GM12865 (cell line): ENCODE results near the gene UGT1A5.

Experiments
- DNase-seq: peaks from one replicate; pipeline ENCODE4 v3.0.0; 2010; ENCODE audit warnings: low read depth
- H3K4me3 ChIP-seq: 2 replicates; pipeline ENCODE4 v1.5.1; 2011; ENCODE audit warnings: mild to moderate bottlenecking, low read depth, low read length, control low read depth
- CTCF ChIP-seq: IDR thresholded peaks from 2 replicates; pipeline ENCODE4 v1.5.1; 2011; ENCODE audit warnings: low read length, control low read depth, low read depth, inconsistent platforms; ENCODE audit not compliant: insufficient read depth; ENCODE audit errors: missing control alignments

Gene UGT1A5

GRCh38 chr2:233756429-233757081 is 43.8 kb downstream of the UGT1A5 start:
- DNase-seq, result no peak
- no peak overlapping the region for H3K4me3 ChIP-seq
- no peak for TF ChIP-seq CTCF

- TF ChIP-seq CTCF, result no peak
- no peak for DNase-seq
- H3K4me3 ChIP-seq, result no peak overlapping the region
Measured at GRCh38 chr2:233758141-233758540, 45.4 kb downstream of the UGT1A5 start.

GRCh38 chr2:233758849-233759248 is 46.1 kb downstream of the UGT1A5 start:
- no peak for DNase-seq
- H3K4me3 ChIP-seq, result no peak overlapping the region
- TF ChIP-seq CTCF, result no peak

- no peak for DNase-seq
- no peak within 1 kb of the TSS for H3K4me3 ChIP-seq
Measured at GRCh38 chr2:233760043-233760442, 47.3 kb downstream of the UGT1A5 start, which contains the start of gene UGT1A1. TSS of gene UGT1A1 (plus strand) at chr2:233760270. CDS start at chr2:233760288, 18 bp downstream.

GRCh38 chr2:233761040-233761769 is 48.5 kb downstream of the UGT1A5 start:
- DNase-seq, result no peak
- TF ChIP-seq CTCF, result no peak
- H3K4me3 ChIP-seq, result no peak overlapping the region

More at GRCh38 chr2:233760043-233760442, 47.3 kb downstream of the UGT1A5 start, which contains the start of gene UGT1A1:
- TF ChIP-seq CTCF, result no peak

GRCh38 chr2:233764264-233764663 is 51.6 kb downstream of the UGT1A5 start:
- no peak for TF ChIP-seq CTCF
- H3K4me3 ChIP-seq, result no peak overlapping the region
- DNase-seq, result no peak
